ENCODE results near the gene TTC16. TPM values are rescaled to one million over a fixed set of nuclear protein-coding genes. Genes with fewer than 3 reads are reported as not detected.

The TTC16 gene
- total and polyA plus RNA-seq, 5 donors, result 0.06 to 0.14 (median 0.13) TPM; not detected in 1

DNA sequence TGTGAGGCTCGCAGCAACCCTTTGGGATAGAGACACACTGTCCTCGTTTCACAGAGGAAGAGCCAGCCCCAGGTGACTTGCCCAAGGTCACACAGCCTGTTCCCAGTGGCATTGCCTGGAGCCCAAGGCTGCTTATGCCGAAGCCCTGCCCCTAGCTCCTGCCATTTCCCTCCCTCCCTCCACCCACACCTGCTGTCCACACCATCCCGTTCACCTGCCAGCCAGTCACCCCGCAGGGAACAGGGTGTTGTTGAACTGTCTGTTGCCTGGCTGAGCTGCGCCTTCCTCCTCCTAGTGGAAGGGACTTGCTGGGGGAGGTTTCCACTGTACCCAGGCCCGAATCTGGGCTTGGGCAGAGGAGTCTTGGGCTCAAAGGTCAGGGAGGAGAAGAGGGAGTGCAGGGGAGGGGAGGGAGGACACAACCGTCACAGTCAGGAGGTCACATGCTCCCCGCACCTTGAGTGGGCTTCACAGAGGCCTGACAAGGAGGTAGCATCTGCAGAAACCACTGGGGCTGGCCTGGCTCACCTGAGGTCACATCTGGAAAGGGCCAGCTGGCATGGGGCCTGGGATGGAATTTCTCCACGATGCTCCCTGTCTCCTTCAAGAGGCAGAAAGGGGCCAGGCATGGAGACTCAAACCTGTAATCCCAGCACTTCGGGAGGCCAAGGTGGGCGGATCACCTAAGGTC, 6.3 kb downstream of the TTC16 start:
- Histone ChIP-seq H3K9me3 (ENCODE audit: control insufficient read depth, low read length) (no peaks in the 10 kb centered on the region), H3K27me3 (ENCODE audit: control insufficient read depth, insufficient read depth) (no peaks in the 10 kb centered on the region), H3K4me1 (ENCODE audit: control insufficient read depth, insufficient read depth, low read length) (no peaks in the 10 kb centered on the region), H3K27ac (ENCODE audit: low read length) (no peak overlapping the region), H3K4me3 (ENCODE audit: low read length) (no peak overlapping the region)
- intact Hi-C loops (cut with DNase I), result loop anchor here in 1 of 4 donors (5.0 kb wide), 1 partner anchor 220 kb away; no protein-coding TSS in a partner anchor
- 79% methylated on average over 12 of the region's 12 CpGs for WGBS
- DNase-seq (peak in 1 of 3 donors; percentile 35), ATAC-seq (no peak)

GRCh38 chr9:127723013-127723412, 7.1 kb downstream of the TTC16 start:
- Histone ChIP-seq H3K4me1 (ENCODE audit: control insufficient read depth, insufficient read depth, low read length) (no peaks in the 10 kb centered on the region), H3K27me3 (ENCODE audit: control insufficient read depth, insufficient read depth) (no peaks in the 10 kb centered on the region), H3K9me3 (ENCODE audit: control insufficient read depth, low read length) (no peaks in the 10 kb centered on the region), H3K4me3 (ENCODE audit: low read length) (no peak overlapping the region), H3K27ac (ENCODE audit: low read length) (no peak overlapping the region)
- DNase-seq (peak in 1 of 3 donors; percentile 51), ATAC-seq (no peak)
- WGBS, result 96% methylated on average over 13 of the region's 13 CpGs
- intact Hi-C loops (cut with DNase I), result loop anchor here in 1 of 4 donors (5.0 kb wide), 1 partner anchor 221 kb away; no protein-coding TSS in a partner anchor

GRCh38 chr9:127723444-127723843, 7.6 kb downstream of the TTC16 start:
- no peak overlapping the region for H3K4me3 ChIP-seq (ENCODE audit: low read length)
- no peak overlapping the region for H3K27ac ChIP-seq (ENCODE audit: low read length)
- H3K9me3 ChIP-seq (ENCODE audit: control insufficient read depth, low read length), result no peaks in the 10 kb centered on the region
- intact Hi-C loops (cut with DNase I), result loop anchor here in 1 of 4 donors (5.0 kb wide), 1 partner anchor 221 kb away; no protein-coding TSS in a partner anchor
- H3K4me1 ChIP-seq (ENCODE audit: control insufficient read depth, insufficient read depth, low read length), result no peaks in the 10 kb centered on the region
- H3K27me3 ChIP-seq (ENCODE audit: control insufficient read depth, insufficient read depth), result no peaks in the 10 kb centered on the region
- ATAC-seq, result peak in 1 of 2 donors; percentile 7
- 85% methylated on average over 5 of the region's 5 CpGs for WGBS
- peak in 2 of 3 donors; percentile 46 to 57 for DNase-seq

DNA sequence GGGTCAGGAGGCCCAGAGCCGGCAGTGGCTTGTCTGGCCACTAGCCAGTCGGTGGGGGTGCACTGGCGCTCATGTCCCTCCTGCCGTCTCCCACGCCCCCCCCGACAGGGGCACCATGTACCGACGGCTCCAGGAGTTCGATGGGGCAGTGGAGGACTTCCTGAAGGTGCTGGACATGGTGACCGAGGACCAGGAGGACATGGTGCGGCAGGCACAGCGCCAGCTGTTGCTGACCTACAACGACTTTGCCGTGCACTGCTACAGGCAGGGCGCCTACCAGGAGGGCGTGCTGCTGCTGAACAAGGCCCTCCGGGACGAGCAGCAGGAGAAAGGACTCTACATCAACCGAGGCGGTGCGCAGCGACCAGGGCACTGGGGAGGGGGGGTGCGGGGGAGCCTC, 8.1 kb downstream of the TTC16 start:
- ATAC-seq, result peak; percentile 10 to 30
- no peak overlapping the region for H3K4me3 ChIP-seq (ENCODE audit: low read length)
- H3K4me1 ChIP-seq (ENCODE audit: control insufficient read depth, insufficient read depth, low read length), result no peaks in the 10 kb centered on the region
- DNase-seq, result peak in 2 of 3 donors; percentile 68 to 70
- H3K9me3 ChIP-seq (ENCODE audit: control insufficient read depth, low read length), result no peaks in the 10 kb centered on the region
- WGBS, result 45% methylated on average over 23 of the region's 23 CpGs
- intact Hi-C loops (cut with DNase I), result loop anchor here in 1 of 4 donors (5.0 kb wide), 1 partner anchor 222 kb away; no protein-coding TSS in a partner anchor
- no peaks in the 10 kb centered on the region for H3K27me3 ChIP-seq (ENCODE audit: control insufficient read depth, insufficient read depth)
- no peak overlapping the region for H3K27ac ChIP-seq (ENCODE audit: low read length)

- H3K4me3 ChIP-seq (ENCODE audit: low read length), result no peak overlapping the region
- no peak overlapping the region for H3K27ac ChIP-seq (ENCODE audit: low read length)
- no peaks in the 10 kb centered on the region for H3K27me3 ChIP-seq (ENCODE audit: control insufficient read depth, insufficient read depth)
- DNase-seq (peak in 1 of 3 donors; percentile 40), ATAC-seq (no peak)
- intact Hi-C loops (cut with DNase I), result no loop called here
- 80% methylated on average over 8 of the region's 8 CpGs for WGBS
- no peaks in the 10 kb centered on the region for H3K4me1 ChIP-seq (ENCODE audit: control insufficient read depth, insufficient read depth, low read length)
- H3K9me3 ChIP-seq (ENCODE audit: control insufficient read depth, low read length), result no peaks in the 10 kb centered on the region
These were observed 11.0 kb downstream of the TTC16 start for GRCh38 chr9:127726871-127727270.

DNA sequence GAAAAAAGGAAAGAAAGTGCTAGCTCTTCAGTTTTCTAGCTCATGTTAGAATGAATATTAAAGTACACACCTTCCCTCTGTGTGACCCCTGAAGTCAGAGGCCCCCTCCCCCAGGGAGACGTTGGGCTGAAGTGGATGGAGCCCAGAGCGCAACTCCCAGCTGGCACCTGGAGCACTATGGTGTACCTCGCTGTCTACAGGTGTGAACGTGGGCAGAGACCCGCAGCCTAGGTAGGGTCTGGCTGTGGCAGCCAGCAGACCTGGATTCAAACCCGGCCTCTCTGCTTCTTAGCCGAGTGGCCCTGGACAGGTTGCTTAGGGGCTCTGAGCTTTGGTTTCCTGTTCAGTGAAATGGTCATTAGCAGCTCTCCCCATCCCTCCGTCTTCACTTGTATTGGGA, 12.9 kb downstream of the TTC16 start:
- ATAC-seq (no peak), DNase-seq (peak in 1 of 3 donors; percentile 20)
- H3K27me3 ChIP-seq (ENCODE audit: control insufficient read depth, insufficient read depth), result no peaks in the 10 kb centered on the region
- H3K27ac ChIP-seq (ENCODE audit: low read length), result no peak overlapping the region
- H3K4me1 ChIP-seq (ENCODE audit: control insufficient read depth, insufficient read depth, low read length), result no peaks in the 10 kb centered on the region
- WGBS, result 87% methylated on average over 8 of the region's 8 CpGs
- H3K9me3 ChIP-seq (ENCODE audit: control insufficient read depth, low read length), result no peaks in the 10 kb centered on the region
- no peak overlapping the region for H3K4me3 ChIP-seq (ENCODE audit: low read length)
- intact Hi-C loops (cut with DNase I), result no loop called here

- Histone ChIP-seq H3K4me3 (ENCODE audit: low read length) (no peak overlapping the region), H3K27me3 (ENCODE audit: control insufficient read depth, insufficient read depth) (no peaks in the 10 kb centered on the region), H3K9me3 (ENCODE audit: control insufficient read depth, low read length) (no peaks in the 10 kb centered on the region), H3K4me1 (ENCODE audit: control insufficient read depth, insufficient read depth, low read length) (peaks cover 6% of the 10 kb centered on the region), H3K27ac (ENCODE audit: low read length) (no peak overlapping the region)
- ATAC-seq (no peak), DNase-seq (peak in 2 of 3 donors; percentile 3 to 32)
- intact Hi-C loops (cut with DNase I), result loop anchor here (5.0 to 10.0 kb wide), 4 partner anchors 137 to 195 kb away; partner anchors contain the start of gene AK1 (in 2 of the 4)
- WGBS, result 88% methylated on average over 18 of the region's 18 CpGs
These were observed 13.8 kb downstream of the TTC16 start for GRCh38 chr9:127729522-127730256.

DNA sequence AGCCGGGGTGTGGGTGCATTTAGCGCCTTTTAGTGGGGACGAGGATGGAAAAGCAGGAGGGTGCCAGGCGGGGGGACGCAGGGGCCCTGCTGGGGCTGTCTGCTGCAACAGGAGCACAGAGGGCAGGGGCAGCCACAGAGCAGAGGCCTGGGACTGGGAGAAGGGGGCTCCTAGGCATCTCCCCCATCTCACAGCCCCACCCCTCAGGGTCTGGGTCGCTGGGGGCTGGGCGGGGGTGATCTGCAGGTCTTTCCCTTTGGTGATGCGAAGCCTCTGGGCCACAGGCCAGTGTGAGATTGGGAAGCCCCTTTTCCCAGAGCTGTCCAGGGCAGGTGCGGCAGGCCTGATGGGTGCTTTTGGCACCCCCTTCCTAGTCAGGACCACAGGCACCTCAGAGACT, 14.4 kb downstream of the TTC16 start:
- no peak for ATAC-seq
- Histone ChIP-seq H3K9me3 (ENCODE audit: control insufficient read depth, low read length) (no peaks in the 10 kb centered on the region), H3K4me1 (ENCODE audit: control insufficient read depth, insufficient read depth, low read length) (peaks cover 6% of the 10 kb centered on the region), H3K4me3 (ENCODE audit: low read length) (no peak overlapping the region), H3K27ac (ENCODE audit: low read length) (no peak overlapping the region), H3K27me3 (ENCODE audit: control insufficient read depth, insufficient read depth) (no peaks in the 10 kb centered on the region)
- peak in 1 of 3 donors; percentile 9 for DNase-seq
- intact Hi-C loops (cut with DNase I), result loop anchor here (5.0 to 10.0 kb wide), 4 partner anchors 138 to 195 kb away; partner anchors contain the start of gene AK1 (in 2 of the 4)
- WGBS, result 82% methylated on average over 9 of the region's 9 CpGs

GRCh38 chr9:127730799-127731410, 15.0 kb downstream of the TTC16 start:
- 88% methylated on average over 9 of the region's 9 CpGs for WGBS
- Histone ChIP-seq H3K27ac (ENCODE audit: low read length) (no peak overlapping the region), H3K9me3 (ENCODE audit: control insufficient read depth, low read length) (no peaks in the 10 kb centered on the region), H3K4me1 (ENCODE audit: control insufficient read depth, insufficient read depth, low read length) (peaks cover 6% of the 10 kb centered on the region), H3K27me3 (ENCODE audit: control insufficient read depth, insufficient read depth) (no peaks in the 10 kb centered on the region), H3K4me3 (ENCODE audit: low read length) (no peak overlapping the region)
- DNase-seq (peak in 2 of 3 donors; percentile 11 to 36), ATAC-seq (no peak)
- intact Hi-C loops (cut with DNase I), result loop anchor here (5.0 to 10.0 kb wide), 4 partner anchors 139 to 194 kb away; partner anchors contain the start of gene AK1 (in 2 of the 4)

GRCh38 chr9:127731938-127732337, 16.1 kb downstream of the TTC16 start:
- H3K4me1 ChIP-seq (ENCODE audit: control insufficient read depth, insufficient read depth, low read length), result peaks cover 6% of the 10 kb centered on the region
- peak in 2 of 3 donors; percentile 22 to 56 for DNase-seq
- H3K27ac ChIP-seq (ENCODE audit: low read length), result no peak overlapping the region
- no peaks in the 10 kb centered on the region for H3K27me3 ChIP-seq (ENCODE audit: control insufficient read depth, insufficient read depth)
- intact Hi-C loops (cut with DNase I), result loop anchor here (5.0 to 10.0 kb wide), 4 partner anchors 140 to 193 kb away; partner anchors contain the start of gene AK1 (in 2 of the 4)
- WGBS, result 65% methylated on average over 16 of the region's 16 CpGs
- no peak overlapping the region for H3K4me3 ChIP-seq (ENCODE audit: low read length)
- no peaks in the 10 kb centered on the region for H3K9me3 ChIP-seq (ENCODE audit: control insufficient read depth, low read length)
- ATAC-seq, result no peak

Data from right cardiac atrium (tissue), 5 donors.